Vagina (tissue), 2 donors: ENCODE measurements around the gene STOML1. TPM values are rescaled to one million over a fixed set of nuclear protein-coding genes. Genes with fewer than 3 reads are reported as not detected.

Experiments used
- DNase-seq, 2 donors: peaks; one replicate each; pipeline ENCODE4 v3.0.0-alpha.2; 2017; ENCODE audit errors: extremely low spot score in 2 of 2
- H3K27ac ChIP-seq: fragments of 200-600 bp; sonication (generic); one replicate; pipeline ENCODE4 v1.5.1; 2019
- H3K27me3 ChIP-seq: fragments of 200-600 bp; sonication (generic); one replicate; pipeline ENCODE4 v1.5.1; 2019
- H3K36me3 ChIP-seq, 2 donors: fragments of 200-600 bp; sonication (generic); one replicate each; pipeline ENCODE4 v1.5.1; 2017 to 2019
- H3K4me1 ChIP-seq: fragments of 200-600 bp; sonication (generic); one replicate; pipeline ENCODE4 v1.5.1; 2019
- H3K4me3 ChIP-seq, 2 donors: fragments of 200-600 bp; sonication (generic); 1 replicate in 1 of 2; 2 replicates in 1 of 2; pipeline ENCODE4 v1.5.1; 2016 to 2019
- H3K9me3 ChIP-seq: fragments of 200-600 bp; sonication (generic); one replicate; pipeline ENCODE4 v1.5.1; 2019
- CTCF ChIP-seq, 3 experiments: fragments of 450-650 bp in 2 of 3; fragments of 200-600 bp in 1 of 3; sonication (generic) in 1 of 3; IDR thresholded peaks; one replicate each; pipeline ENCODE4 v1.5.1; 2017 to 2019; ENCODE audit warnings: antibody characterized with exemption in 3 of 3, mild to moderate bottlenecking in 2 of 3, moderate library complexity in 2 of 3
- POLR2A ChIP-seq, 2 donors: fragments of 450-650 bp; IDR thresholded peaks; one replicate each; pipeline ENCODE4 v1.6.1; 2017; ENCODE audit warnings: antibody characterized with exemption in 2 of 2, mild to moderate bottlenecking in 2 of 2, moderate library complexity in 2 of 2
- POLR2AphosphoS5 ChIP-seq, 2 donors: sonication (generic); formaldehyde crosslinking; IDR thresholded peaks; one replicate each; pipeline ENCODE4 v1.9.0; 2017; ENCODE audit warnings: antibody characterized with exemption in 2 of 2, mild to moderate bottlenecking in 2 of 2, low read depth in 1 of 2; ENCODE audit not compliant: insufficient read depth in 1 of 2
- intact Hi-C: fragments of 100-400 bp; cut with DNase I; formaldehyde crosslinking; loops from one replicate; pipeline ENCODE4 v1.15.1; 2023
- total RNA-seq: library from RNA; depleted of rRNA; stranded (reverse); fragments of >200 nt; gene quantifications from one replicate; pipeline ENCODE4 v1.2.3, GENCODE V29; 2016

STOML1 gene
- total RNA-seq, 1 donor from 2014 or later: 15.0 TPM

DNA sequence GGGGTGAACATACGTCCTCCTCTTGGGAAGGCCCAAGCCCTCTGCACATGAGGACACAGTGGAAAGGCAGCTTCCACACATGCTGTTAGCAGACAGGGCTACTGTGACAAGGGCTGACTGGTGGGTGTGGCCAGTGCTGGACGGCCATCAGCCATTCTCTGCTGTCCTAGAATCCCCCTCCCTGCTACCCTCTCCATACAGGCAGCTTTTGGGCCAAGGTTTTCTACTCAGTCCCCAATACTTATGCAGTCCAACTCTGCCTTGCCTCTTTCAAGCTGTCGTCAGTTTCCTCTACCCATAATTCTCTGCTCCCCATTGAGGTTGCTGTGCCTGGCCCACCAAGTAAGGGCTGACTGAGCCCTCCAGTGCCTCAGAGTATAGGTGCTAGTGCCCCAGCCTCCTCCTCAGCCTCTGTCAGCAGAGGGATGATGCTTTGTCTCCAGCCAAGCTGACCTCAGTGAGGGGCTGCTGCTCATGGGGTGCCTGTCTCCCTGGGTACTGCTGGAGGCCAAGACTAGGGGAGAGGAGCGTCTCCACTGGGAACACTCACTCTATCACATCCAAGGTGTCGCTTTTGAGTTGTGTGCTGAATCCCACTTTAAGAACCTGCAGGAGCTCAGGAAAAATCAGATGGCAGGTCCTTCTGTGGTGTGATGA lies 63.0 kb downstream of the STOML1 start:
- intact Hi-C loops: no loop called here
- Histone ChIP-seq H3K36me3 (no peaks in the 10 kb centered on the region), H3K27me3 (no peaks in the 10 kb centered on the region), H3K4me3 (no peak overlapping the region), H3K27ac (peak overlapping the region; percentile 86), H3K9me3 (no peaks in the 10 kb centered on the region), H3K4me1 (peaks cover 59% of the 10 kb centered on the region)
- no peak for DNase-seq
- no peak for TF ChIP-seq CTCF (IDR thresholded peaks at IDR 0.05)
- no peak for TF ChIP-seq POLR2A (IDR thresholded peaks at IDR 0.05)
- TF ChIP-seq POLR2AphosphoS5 (IDR thresholded peaks at IDR 0.05; ENCODE audit: insufficient read depth in 1 of 2, low read depth in 1 of 2): no peak

Other genes starting within 250 kb of the STOML1 start
- 5.6 TPM for gene INSYN1, start 238.9 kb downstream of the STOML1 start, total RNA-seq
- not detected for gene TBC1D21, start 118.7 kb downstream of the STOML1 start, total RNA-seq
- 29.0 TPM for gene LOXL1, start 65.8 kb downstream of the STOML1 start, total RNA-seq
- 107 TPM for gene PML, start 2.4 kb upstream of the STOML1 start, total RNA-seq
- 0.25 TPM for gene GOLGA6A, start 90.3 kb upstream of the STOML1 start, total RNA-seq
- 3.4 TPM for gene ISLR2, start 138.3 kb upstream of the STOML1 start, total RNA-seq
- gene ISLR, start 181.4 kb upstream of the STOML1 start, total RNA-seq: 208 TPM
- 0.98 TPM for gene STRA6, start 210.5 kb upstream of the STOML1 start, total RNA-seq
- gene CCDC33, start 244.0 kb upstream of the STOML1 start, total RNA-seq: not detected